HepG2 (cell line): Measurements from ENCODE around the gene ALX4. TPM values are rescaled to one million over a fixed set of nuclear protein-coding genes. Genes with fewer than 3 reads are reported as not detected.

Experiments used
- ATAC-seq: fragments of 200-7000 bp; cut with Tn5 transposase; 3 replicates; pipeline ENCODE4 v1.9.1; 2020; ENCODE audit warnings: mild to moderate bottlenecking, moderate library complexity
- BruUV-seq: library from RNA; stranded (reverse); fragments of 400-500 nt; replicated peaks from 2 replicates; lab custom pipeline; 2021; lab: Mats Ljungman, UMichigan
- CTCF ChIA-PET: fragments of 300-600 bp; formaldehyde crosslinking; extraction: SDS; loops from one replicate; lab custom pipeline; 2021; ENCODE audit warnings: low total read pairs, inconsistent platforms, low intra/inter-chr PET ratio; lab: Yijun Ruan, JAX
- POLR2A ChIA-PET: fragments of 350-600 bp; sonication (Branson Sonifier 250); formaldehyde crosslinking; loops from one replicate; lab custom pipeline; 2020; ENCODE audit warnings: antibody characterized with exemption, inconsistent platforms; lab: Yijun Ruan, JAX
- DNase-seq: peaks from one replicate; pipeline ENCODE4 v3.0.0-alpha.2; 2015; ENCODE audit warnings: low spot score
- FAIRE-seq: peaks from 3 replicates; lab custom pipeline; 2011; peaks lifted over from hg19 to GRCh38; lab: Jason Lieb, UNC
- H2AFZ ChIP-seq: one replicate; pipeline ENCODE4 v1.6.1; 2011; ENCODE audit warnings: low read length, inconsistent platforms
- H3K27ac ChIP-seq: fragments of 300-600 bp; 3 replicates; pipeline ENCODE4 v1.8.0; 2011; ENCODE audit warnings: mixed run types, mild to moderate bottlenecking, mixed read lengths, low read length, inconsistent platforms; ENCODE audit not compliant: insufficient read depth; ENCODE audit errors: extremely low read length
- H3K27me3 ChIP-seq, 2 experiments: fragments of 200-600 bp in 1 of 2; 2 replicates in 1 of 2; 3 replicates in 1 of 2; pipeline versions ENCODE4 v1.6.0 to v1.8.0; 2011; ENCODE audit warnings: low read length in 2 of 2, mild to moderate bottlenecking in 2 of 2, moderate library complexity in 2 of 2, inconsistent platforms in 1 of 2; ENCODE audit not compliant: insufficient read depth in 2 of 2, control insufficient read depth in 1 of 2
- H3K36me3 ChIP-seq, 2 experiments: fragments of 200-600 bp in 1 of 2; replicated peaks in 1 of 2; 2 replicates in 1 of 2; 3 replicates in 1 of 2; pipeline versions ENCODE4 v1.5.1 to v1.8.0; 2011; ENCODE audit warnings: low read length in 2 of 2, inconsistent platforms in 1 of 2; ENCODE audit not compliant: insufficient read depth in 2 of 2, control insufficient read depth in 1 of 2
- H3K4me1 ChIP-seq: 2 replicates; pipeline ENCODE4 v1.5.1; 2012; ENCODE audit warnings: low read length, inconsistent platforms; ENCODE audit not compliant: insufficient read depth
- H3K4me2 ChIP-seq: 2 replicates; pipeline ENCODE4 v1.6.0; 2011; ENCODE audit warnings: low read depth, low read length, inconsistent platforms
- H3K4me3 ChIP-seq, 3 experiments: fragments of 200-600 bp in 1 of 3; sonication (generic), shearing (Covaris generic) in 1 of 3; replicated peaks in 1 of 3; 2 replicates each; pipeline ENCODE4 v1.5.1; 2011 to 2016; ENCODE audit warnings: low read length in 3 of 3, inconsistent platforms in 2 of 3, low read depth in 2 of 3, mild to moderate bottlenecking in 2 of 3, control low read depth in 1 of 3, mixed read lengths in 1 of 3; ENCODE audit not compliant: insufficient read depth in 1 of 3
- H3K79me2 ChIP-seq: one replicate; pipeline ENCODE4 v1.6.1; 2011; ENCODE audit warnings: low read length, inconsistent platforms; ENCODE audit not compliant: insufficient read depth
- H3K9ac ChIP-seq: 2 replicates; pipeline ENCODE4 v1.6.0; 2011; ENCODE audit warnings: mild to moderate bottlenecking, low read depth, low read length, inconsistent platforms; ENCODE audit not compliant: insufficient read depth
- H3K9me3 ChIP-seq: 2 replicates; pipeline ENCODE4 v1.5.1; 2012; ENCODE audit warnings: mild to moderate bottlenecking, low read length
- H4K20me1 ChIP-seq: 2 replicates; pipeline ENCODE4 v1.6.0; 2011; ENCODE audit warnings: inconsistent platforms, mild to moderate bottlenecking, low read length, moderate library complexity; ENCODE audit not compliant: insufficient read depth
- JUND ChIP-seq: sonication (generic); formaldehyde crosslinking; IDR thresholded peaks from 2 replicates; pipeline ENCODE4 v1.8.0; 2022; ENCODE audit warnings: mild to moderate bottlenecking, missing genetic modification reagents
- KDM6A ChIP-seq: IDR thresholded peaks from 2 replicates; pipeline ENCODE4 v1.6.1; 2016; ENCODE audit warnings: low read depth
- NFKBIZ ChIP-seq: IDR thresholded peaks from 2 replicates; pipeline ENCODE4 v1.6.1; 2018; ENCODE audit warnings: missing genetic modification reagents, missing compliant biosample characterization
- NR2F1 ChIP-seq, 2 experiments: fragments of 450-650 bp in 1 of 2; formaldehyde crosslinking in 1 of 2; IDR thresholded peaks; 2 replicates each; pipeline versions ENCODE4 v1.5.0 to v1.6.1; 2016 to 2020; ENCODE audit warnings: mild to moderate bottlenecking in 1 of 2, missing compliant biosample characterization in 1 of 2, missing genetic modification reagents in 1 of 2, moderate library complexity in 1 of 2
- SRF ChIP-seq: IDR thresholded peaks from 2 replicates; pipeline ENCODE4 v1.6.1; 2011; ENCODE audit warnings: mild to moderate bottlenecking, low read depth, low read length, moderate library complexity
- TEAD3 ChIP-seq: optimal IDR thresholded peaks from 2 replicates; pipeline ENCODE3; 2016; ENCODE audit warnings: borderline replicate concordance
- UBTF ChIP-seq: sonication (generic); formaldehyde crosslinking; IDR thresholded peaks from 2 replicates; pipeline ENCODE4 v1.4.0; 2020; ENCODE audit warnings: mild to moderate bottlenecking, missing genetic modification reagents
- WIZ ChIP-seq: sonication (generic); formaldehyde crosslinking; IDR thresholded peaks from 2 replicates; pipeline ENCODE4 v1.5.1; 2020; ENCODE audit warnings: mild to moderate bottlenecking, missing genetic modification reagents
- ZEB1 ChIP-seq: IDR thresholded peaks from 2 replicates; pipeline ENCODE4 v1.6.1; 2012; ENCODE audit warnings: mild to moderate bottlenecking, low read depth, inconsistent platforms; ENCODE audit not compliant: insufficient replicate concordance
- WGBS: methylation state at CpG from one replicate; pipeline ENCODE4 v1.1.6; 2017; ENCODE audit warnings: low lambda C conversion rate; 5-methylcytosine and 5-hydroxymethylcytosine counted together
- in situ Hi-C: cut with HindIII; loops from 2 replicates; pipeline ENCODE4 v1.10.0; 2017; ENCODE audit warnings: low pct_unique_long_range_greater_than_20kb; ENCODE audit not compliant: extremely low pct_ligation_motif_present
- intact Hi-C: fragments of 100-400 bp; cut with micrococcal nuclease; formaldehyde crosslinking; loops from one replicate; pipeline ENCODE4 v1.10.0; 2022; ENCODE audit not compliant: unreplicated experiment
- polyA plus RNA-seq, 8 experiments: library from polyadenylated mRNA; depleted of rRNA in 3 of 8; stranded (reverse) in 7 of 8; unstranded in 1 of 8; fragments of >200 nt; fragmentation: Illumina TruSeq in 4 of 8; extraction: Trizol in 4 of 8; gene quantifications; 2 replicates each; pipeline versions ENCODE4 v1.2.1 to v1.2.3, GENCODE V29; 2011 to 2016; ENCODE audit warnings: low read depth in 4 of 8, missing spikeins in 1 of 8, mixed read lengths in 1 of 8; ENCODE audit not compliant: insufficient read depth in 1 of 8
- total RNA-seq, 5 experiments: library from RNA; depleted of rRNA; stranded (reverse); fragments of >200 nt; fragmentation: Illumina TruSeq; extraction: Trizol; gene quantifications; 2 replicates each; pipeline ENCODE4 v1.2.3, GENCODE V29; 2016; ENCODE audit warnings: low read depth in 1 of 5
- TF ChIP-seq, protein P1 (sequence below): IDR thresholded peaks from 2 replicates; pipeline ENCODE4 v1.6.1; 2016

ALX4 gene
- total and polyA plus RNA-seq, 2 of the 13 experiments (the other 11 are each of a cell fraction or from before 2014, with no cell fraction given) = not detected

GRCh38 chr11:44358713-44359112 lies 48.8 kb upstream of the ALX4 start:
- POLR2A ChIA-PET = no interaction called here
- intact Hi-C loops = no loop called here
- H3K27ac ChIP-seq = no peak overlapping the region
- BruUV-seq = no TSS peak
- H2AFZ ChIP-seq = no peak overlapping the region
- H3K9me3 ChIP-seq = no peaks in the 10 kb centered on the region
- H3K4me1 ChIP-seq = no peaks in the 10 kb centered on the region
- FAIRE-seq = no peak
- H3K79me2 ChIP-seq = no peaks in the 10 kb centered on the region
- no peak for DNase-seq
- no peaks in the 10 kb centered on the region for H4K20me1 ChIP-seq
- H3K9ac ChIP-seq = no peak overlapping the region
- WGBS = 6% methylated on average over 6 of the region's 7 CpGs
- peaks cover 3 to 61% of the 10 kb centered on the region in 2 experiments for H3K27me3 ChIP-seq
- in situ Hi-C loops = no loop called here
- H3K36me3 ChIP-seq = no peaks in the 10 kb centered on the region
- CTCF ChIA-PET = no interaction called here
- no peak overlapping the region for H3K4me3 ChIP-seq
- TF ChIP-seq, protein P1, sequence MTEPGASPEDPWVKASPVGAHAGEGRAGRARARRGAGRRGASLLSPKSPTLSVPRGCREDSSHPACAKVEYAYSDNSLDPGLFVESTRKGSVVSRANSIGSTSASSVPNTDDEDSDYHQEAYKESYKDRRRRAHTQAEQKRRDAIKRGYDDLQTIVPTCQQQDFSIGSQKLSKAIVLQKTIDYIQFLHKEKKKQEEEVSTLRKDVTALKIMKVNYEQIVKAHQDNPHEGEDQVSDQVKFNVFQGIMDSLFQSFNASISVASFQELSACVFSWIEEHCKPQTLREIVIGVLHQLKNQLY (CRISPR knock-in tag) = no peak
- TF ChIP-seq JUND (CRISPR knock-in tag) = no peak
- no peak for TF ChIP-seq WIZ (CRISPR knock-in tag)
- TF ChIP-seq KDM6A = no peak
- no peak for TF ChIP-seq NR2F1 (CRISPR knock-in tag; IDR thresholded peaks at IDR 0.05)
- TF ChIP-seq SRF = no peak
- no peak for TF ChIP-seq TEAD3 (CRISPR knock-in tag)
- no peak for TF ChIP-seq ZEB1
- TF ChIP-seq UBTF (CRISPR knock-in tag) = no peak
- TF ChIP-seq NFKBIZ = no peak
- no peak for ATAC-seq
- no peak overlapping the region for H3K4me2 ChIP-seq
